Endodermal cell (in vitro differentiated cells): ENCODE data around the gene CKAP2L. TPM values are rescaled to one million over a fixed set of nuclear protein-coding genes. Genes with fewer than 3 reads are reported as not detected.

ENCODE experiments used
- DNase-seq: peaks from one replicate; pipeline ENCODE4 v3.0.0-alpha.2; 2017
- H3K27ac ChIP-seq: 2 replicates; pipeline ENCODE4 v1.5.1; 2013; ENCODE audit warnings: mild to moderate bottlenecking, low read depth, low read length, moderate library complexity
- H3K27me3 ChIP-seq: 2 replicates; pipeline ENCODE4 v1.6.1; 2013; ENCODE audit warnings: mild to moderate bottlenecking, low read length, moderate library complexity; ENCODE audit not compliant: insufficient read depth, control insufficient read depth, poor library complexity, severe bottlenecking
- H3K36me3 ChIP-seq: 2 replicates; pipeline ENCODE4 v1.7.0; 2013; ENCODE audit warnings: mild to moderate bottlenecking, low read length, moderate library complexity; ENCODE audit not compliant: control insufficient read depth, insufficient read depth
- H3K4me1 ChIP-seq: one replicate; pipeline ENCODE4 v1.7.0; 2013; ENCODE audit warnings: low read length; ENCODE audit not compliant: control insufficient read depth, insufficient read depth
- H3K4me3 ChIP-seq: 2 replicates; pipeline ENCODE4 v1.5.1; 2013; ENCODE audit warnings: mild to moderate bottlenecking, low read length, moderate library complexity
- H3K9ac ChIP-seq: 2 replicates; pipeline ENCODE4 v1.6.1; 2013; ENCODE audit warnings: mild to moderate bottlenecking, low read length, moderate library complexity; ENCODE audit not compliant: poor library complexity, severe bottlenecking; ENCODE audit errors: extremely low read depth
- H3K9me3 ChIP-seq: 2 replicates; pipeline ENCODE4 v1.6.1; 2013; ENCODE audit warnings: mild to moderate bottlenecking, low read length, moderate library complexity; ENCODE audit not compliant: control insufficient read depth
- H3K27ac Mint-ChIP-seq: 2 replicates; pipeline ENCODE4 v1.8.0; 2020; ENCODE audit warnings: mixed read lengths
- H3K27me3 Mint-ChIP-seq: 2 replicates; pipeline ENCODE4 v1.8.0; 2021; ENCODE audit warnings: mild to moderate bottlenecking, mixed read lengths; ENCODE audit not compliant: insufficient read depth
- H3K36me3 Mint-ChIP-seq: 2 replicates; pipeline ENCODE4 v1.8.0; 2020; ENCODE audit warnings: low read depth, mixed read lengths
- H3K4me1 Mint-ChIP-seq: 2 replicates; pipeline ENCODE4 v1.8.0; 2020; ENCODE audit warnings: mixed read lengths
- H3K4me3 Mint-ChIP-seq: 2 replicates; pipeline ENCODE4 v1.8.0; 2020; ENCODE audit warnings: mild to moderate bottlenecking, moderate library complexity, mixed read lengths
- H3K9me3 Mint-ChIP-seq: 2 replicates; pipeline ENCODE4 v1.8.0; 2020; ENCODE audit warnings: mild to moderate bottlenecking, mixed read lengths
- CTCF ChIP-seq: fragments of 200-600 bp; sonication (generic); conservative IDR thresholded peaks from 2 replicates; pipeline ENCODE4 v1.5.0; 2021; ENCODE audit warnings: antibody characterized with exemption, mild to moderate bottlenecking
- WGBS, 2 experiments: methylation state at CpG; one replicate each; pipeline versions ENCODE4 v1.1.5 to v1.1.7; 2013; ENCODE audit warnings: missing lambda C conversion rate in 2 of 2, mixed read lengths in 1 of 2; ENCODE audit not compliant: insufficient coverage in 1 of 2, insufficient read length in 1 of 2; 5-methylcytosine and 5-hydroxymethylcytosine counted together
- total RNA-seq, 2 donors: library from RNA; stranded (reverse); fragmentation: NEBNext Ultra II Directional in 1 of 2; extraction: Animal tissue kit (Norgen Biotek cat#: 25700) in 1 of 2; gene quantifications; 2 replicates in 1 of 2; 3 replicates in 1 of 2; pipeline ENCODE4 v1.2.1, GENCODE V29; 2021

CKAP2L gene
- total RNA-seq, 2 donors from 2014 or later: 20.1 to 30.3 TPM

GRCh38 chr2:112752667-112753066 lies 11.7 kb downstream of the CKAP2L start:
- no peak overlapping the region for H3K4me3 ChIP-seq
- Mint-ChIP-seq H3K27ac (no peak overlapping the region), H3K4me1 (peaks cover 8% of the 10 kb centered on the region), H3K27me3 (no peaks in the 10 kb centered on the region), H3K36me3 (peaks cover 41% of the 10 kb centered on the region), H3K9me3 (no peaks in the 10 kb centered on the region), H3K4me3 (no peak overlapping the region)
- H3K9ac ChIP-seq: no peak overlapping the region
- no peak for TF ChIP-seq CTCF
- 95 to 96% methylated on average over 4 of the region's 4 CpGs for WGBS, 2 experiments
- H3K9me3 ChIP-seq: no peaks in the 10 kb centered on the region
- no peaks in the 10 kb centered on the region for H3K27me3 ChIP-seq
- H3K36me3 ChIP-seq: peaks cover 76% of the 10 kb centered on the region
- H3K4me1 ChIP-seq: no peaks in the 10 kb centered on the region
- DNase-seq: no peak
- H3K27ac ChIP-seq: no peak overlapping the region

- Mint-ChIP-seq H3K27me3 (no peaks in the 10 kb centered on the region), H3K36me3 (peaks cover 37% of the 10 kb centered on the region)
- no peak overlapping the region for H3K27ac ChIP-seq
These were observed 12.8 kb downstream of the CKAP2L start for GRCh38 chr2:112751451-112752197.

GRCh38 chr2:112750560-112750843 lies 13.9 kb downstream of the CKAP2L start:
- Histone ChIP-seq H3K36me3 (peaks cover 74% of the 10 kb centered on the region), H3K4me1 (no peaks in the 10 kb centered on the region), H3K27me3 (no peaks in the 10 kb centered on the region), H3K27ac (no peak overlapping the region), H3K9me3 (no peaks in the 10 kb centered on the region), H3K9ac (no peak overlapping the region), H3K4me3 (no peak overlapping the region)
- Mint-ChIP-seq H3K4me3 (no peak overlapping the region), H3K9me3 (no peaks in the 10 kb centered on the region), H3K27me3 (no peaks in the 10 kb centered on the region), H3K27ac (no peak overlapping the region), H3K4me1 (peaks cover 8% of the 10 kb centered on the region), H3K36me3 (peaks cover 37% of the 10 kb centered on the region)
- no peak for TF ChIP-seq CTCF
- no peak for DNase-seq

More at GRCh38 chr2:112751451-112752197, 12.8 kb downstream of the CKAP2L start:
- Histone ChIP-seq H3K27me3 (no peaks in the 10 kb centered on the region), H3K9me3 (no peaks in the 10 kb centered on the region), H3K4me1 (no peaks in the 10 kb centered on the region), H3K36me3 (peaks cover 75% of the 10 kb centered on the region), H3K4me3 (no peak overlapping the region), H3K9ac (no peak overlapping the region)
- Mint-ChIP-seq H3K4me3 (no peak overlapping the region), H3K9me3 (no peaks in the 10 kb centered on the region), H3K27ac (no peak overlapping the region), H3K4me1 (peaks cover 8% of the 10 kb centered on the region)
- TF ChIP-seq CTCF: no peak
- DNase-seq: no peak
